Small intestine (tissue), 7 donors: Measurements from ENCODE around the gene EXPH5. TPM values are rescaled to one million over a fixed set of nuclear protein-coding genes. Genes with fewer than 3 reads are reported as not detected.

Source experiments
- DNase-seq, 2 donors: peaks; one replicate each; pipeline versions ENCODE4 v3.0.0 to v3.0.0-alpha.2; 2013
- FAIRE-seq: peaks from 2 replicates; lab custom pipeline; 2012; peaks lifted over from hg19 to GRCh38; lab: Jason Lieb, UNC
- H3K27ac ChIP-seq, 3 donors: one replicate each; pipeline ENCODE4 v1.5.1; 2013; ENCODE audit warnings: low read length in 2 of 3, mild to moderate bottlenecking in 2 of 3, control low read depth in 1 of 3, inconsistent platforms in 1 of 3, low read depth in 1 of 3, moderate library complexity in 1 of 3
- H3K27me3 ChIP-seq, 3 donors: one replicate each; pipeline ENCODE4 v1.6.1; 2013; ENCODE audit warnings: low read length in 3 of 3, inconsistent platforms in 1 of 3; ENCODE audit not compliant: control insufficient read depth in 3 of 3, insufficient read depth in 3 of 3
- H3K36me3 ChIP-seq, 3 donors: one replicate each; pipeline ENCODE4 v1.6.1; 2013; ENCODE audit warnings: low read length in 3 of 3, inconsistent platforms in 1 of 3, low read depth in 1 of 3, mild to moderate bottlenecking in 1 of 3, moderate library complexity in 1 of 3; ENCODE audit not compliant: control insufficient read depth in 3 of 3, insufficient read depth in 2 of 3
- H3K4me1 ChIP-seq, 3 donors: one replicate each; pipeline ENCODE4 v1.6.1; 2013; ENCODE audit warnings: low read length in 2 of 3, inconsistent platforms in 1 of 3, low read depth in 1 of 3, mild to moderate bottlenecking in 1 of 3, moderate library complexity in 1 of 3; ENCODE audit not compliant: control insufficient read depth in 3 of 3, insufficient read depth in 2 of 3
- H3K4me3 ChIP-seq, 3 donors: one replicate each; pipeline ENCODE4 v1.5.1; 2013; ENCODE audit warnings: low read length in 3 of 3, control low read depth in 1 of 3, inconsistent platforms in 1 of 3, low read depth in 1 of 3, mild to moderate bottlenecking in 1 of 3, moderate library complexity in 1 of 3
- H3K9me3 ChIP-seq, 2 donors: one replicate each; pipeline ENCODE4 v1.6.1; 2013; ENCODE audit warnings: low read depth in 1 of 2, low read length in 1 of 2; ENCODE audit not compliant: control insufficient read depth in 2 of 2, insufficient read depth in 1 of 2
- WGBS, 3 donors: extraction: QIAGEN DNeasy Blood & Tissue Kit; methylation state at CpG; one replicate each; pipeline ENCODE4 v1.1.7; 2013; 5-methylcytosine and 5-hydroxymethylcytosine counted together
- polyA plus RNA-seq, 4 donors: library from polyadenylated mRNA; stranded (reverse) in 3 of 4; unstranded in 1 of 4; fragments of 200-250 nt in 3 of 4; fragments of 120-200 nt in 1 of 4; gene quantifications; one replicate each; pipeline versions ENCODE4 v1.2.1 to v1.2.3, GENCODE V29; 2013
- donor health status: healthy with polysubstance abuse.
- donor health status: control.
- donor health status: control.
- donor health status: Bipolar disorder and iron deficiency.
- donor health status: healthy.

Gene EXPH5
- polyA plus RNA-seq, 4 donors: 0.22 to 1.8 (median 0.60) TPM

GRCh38 chr11:108535384-108535955, 58.1 kb downstream of the EXPH5 start:
- H3K27ac ChIP-seq: no peak overlapping the region
- FAIRE-seq: no peak
- H3K9me3 ChIP-seq: no peaks in the 10 kb centered on the region
- H3K4me1 ChIP-seq: no peaks in the 10 kb centered on the region
- no peak for DNase-seq
- no peaks in the 10 kb centered on the region for H3K27me3 ChIP-seq
- 78 to 80% (median 78%) methylated on average over 6 of the region's 6 CpGs for WGBS, 3 donors
- H3K4me3 ChIP-seq: no peak overlapping the region
- H3K36me3 ChIP-seq: no peaks in the 10 kb centered on the region

DNA sequence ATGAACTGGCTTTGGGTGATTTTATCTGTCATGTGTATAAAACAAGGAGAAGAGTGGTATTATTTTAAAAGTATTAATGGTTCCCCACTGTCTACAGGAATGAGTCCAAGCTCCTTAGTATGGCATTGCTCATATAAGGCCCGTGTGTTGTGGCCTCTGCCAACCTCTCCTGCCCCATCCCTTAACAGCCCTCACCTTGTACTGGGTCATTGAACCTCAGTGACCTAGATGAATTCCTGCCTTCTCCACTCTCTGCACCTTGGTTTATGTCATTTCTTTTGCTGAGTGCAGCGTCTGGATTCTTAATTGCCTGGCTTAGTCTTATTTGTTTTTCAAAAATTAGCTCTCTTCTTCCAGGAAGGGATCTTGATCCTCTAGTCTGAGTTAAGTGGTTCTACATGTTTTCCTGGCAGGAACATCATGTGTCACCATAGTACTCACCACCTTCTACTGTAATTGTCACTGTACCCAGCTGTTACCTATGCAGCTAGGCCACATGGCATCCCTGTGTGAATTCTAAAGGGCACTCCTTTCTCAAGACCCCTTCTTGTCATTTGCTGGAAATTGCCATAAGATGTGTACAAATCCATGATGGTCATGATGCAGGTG, 59.2 kb downstream of the EXPH5 start:
- 74 to 85% (median 79%) methylated on average over 2 of the region's 2 CpGs for WGBS, 3 donors
- peak in 1 of 2 donors; percentile 28 for DNase-seq
- H3K36me3 ChIP-seq: peaks cover 0 to under 1% (median 0%) of the 10 kb centered on the region in 3 donors
- H3K27me3 ChIP-seq: no peaks in the 10 kb centered on the region
- H3K9me3 ChIP-seq: no peaks in the 10 kb centered on the region
- no peak overlapping the region for H3K27ac ChIP-seq
- H3K4me3 ChIP-seq: no peak overlapping the region
- H3K4me1 ChIP-seq: no peaks in the 10 kb centered on the region
- FAIRE-seq: no peak

DNA sequence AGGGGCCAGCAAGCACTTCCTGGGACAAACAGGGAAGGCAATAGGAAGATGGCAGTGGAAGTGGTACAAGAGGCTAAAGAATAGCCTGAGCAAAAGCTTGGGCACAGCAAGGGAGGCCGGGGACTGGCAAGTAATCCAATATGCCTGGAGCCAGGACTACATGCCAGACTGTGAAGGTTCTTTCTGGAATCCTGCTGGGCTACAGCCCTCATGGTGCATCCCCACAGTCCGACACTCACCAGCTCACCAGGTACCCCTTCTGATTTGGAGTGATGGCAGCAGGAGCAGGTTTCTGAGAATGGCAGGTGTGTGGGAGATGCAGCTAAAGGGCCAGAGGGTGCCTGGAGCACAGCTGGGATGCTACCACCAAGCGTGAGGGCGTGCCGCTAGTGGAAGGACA, 63.1 kb downstream of the EXPH5 start:
- H3K9me3 ChIP-seq: no peaks in the 10 kb centered on the region
- H3K27me3 ChIP-seq: no peaks in the 10 kb centered on the region
- DNase-seq: no peak
- H3K4me1 ChIP-seq: no peaks in the 10 kb centered on the region
- H3K36me3 ChIP-seq: peaks cover 0 to 4% (median 0%) of the 10 kb centered on the region in 3 donors
- no peak overlapping the region for H3K27ac ChIP-seq
- 94 to 95% (median 94%) methylated on average over 5 of the region's 5 CpGs for WGBS, 3 donors
- no peak for FAIRE-seq
- H3K4me3 ChIP-seq: no peak overlapping the region

GRCh38 chr11:108527382-108527781, 66.2 kb downstream of the EXPH5 start:
- FAIRE-seq (no peak), DNase-seq (no peak)
- WGBS, 3 donors: 78 to 92% (median 88%) methylated on average over 6 of the region's 6 CpGs
- Histone ChIP-seq H3K27ac (no peak overlapping the region), H3K9me3 (peaks cover 0 to 3% of the 10 kb centered on the region in 2 donors), H3K27me3 (no peaks in the 10 kb centered on the region), H3K36me3 (peaks cover 0 to 4% (median 0%) of the 10 kb centered on the region in 3 donors), H3K4me1 (no peaks in the 10 kb centered on the region), H3K4me3 (no peak overlapping the region)

DNA sequence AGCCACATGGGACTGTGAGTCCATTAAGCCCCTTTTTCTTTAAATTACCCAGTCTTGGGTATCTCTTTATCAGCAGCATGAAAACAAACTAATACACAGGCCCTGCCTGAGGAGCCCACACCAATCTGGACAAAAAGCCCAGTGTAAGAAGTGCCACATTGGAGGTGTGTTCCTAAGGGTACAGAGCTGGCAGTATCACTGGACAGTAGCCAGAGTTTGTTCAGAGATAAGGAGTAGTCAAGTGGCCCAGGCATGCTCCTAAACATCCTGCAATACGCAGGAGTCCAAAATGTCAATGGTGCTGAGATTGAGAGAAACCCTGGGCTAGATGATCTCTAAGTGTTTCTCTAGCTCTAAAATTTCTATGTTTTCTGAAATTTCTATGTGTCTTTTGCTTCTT, 68.4 kb downstream of the EXPH5 start:
- Histone ChIP-seq H3K27me3 (no peaks in the 10 kb centered on the region), H3K9me3 (peaks cover 0 to 3% of the 10 kb centered on the region in 2 donors), H3K4me3 (no peak overlapping the region), H3K27ac (no peak overlapping the region), H3K4me1 (no peaks in the 10 kb centered on the region), H3K36me3 (peaks cover 0 to 4% (median 0%) of the 10 kb centered on the region in 3 donors)
- FAIRE-seq (no peak), DNase-seq (no peak)
- WGBS, 3 donors: 87 to 100% (median 90%) methylated on average over 1 of the region's 1 CpG

DNA sequence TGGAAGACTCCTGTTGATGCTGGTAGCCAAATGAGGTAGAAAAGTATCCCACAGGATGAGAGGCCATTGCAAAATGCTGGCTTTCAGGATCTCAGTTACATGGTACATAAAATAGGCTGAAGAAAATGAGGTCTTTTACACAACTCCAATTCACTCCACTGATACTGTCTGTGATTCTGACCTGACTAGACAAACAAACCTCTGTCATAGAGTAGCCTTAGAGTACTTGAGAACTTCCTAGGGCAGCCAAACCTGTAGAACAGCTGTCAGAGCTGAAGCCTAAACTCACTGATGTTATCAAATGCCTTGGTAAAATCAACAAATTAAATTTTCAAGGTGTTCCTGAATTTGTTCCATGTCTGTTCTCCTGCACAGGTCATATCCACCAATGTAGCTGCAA, 69.1 kb downstream of the EXPH5 start:
- Histone ChIP-seq H3K27ac (no peak overlapping the region), H3K36me3 (peaks cover 0 to 4% (median 0%) of the 10 kb centered on the region in 3 donors), H3K4me3 (no peak overlapping the region), H3K27me3 (no peaks in the 10 kb centered on the region), H3K9me3 (peaks cover 0 to 3% of the 10 kb centered on the region in 2 donors), H3K4me1 (no peaks in the 10 kb centered on the region)
- no peak for DNase-seq
- no peak for FAIRE-seq

DNA sequence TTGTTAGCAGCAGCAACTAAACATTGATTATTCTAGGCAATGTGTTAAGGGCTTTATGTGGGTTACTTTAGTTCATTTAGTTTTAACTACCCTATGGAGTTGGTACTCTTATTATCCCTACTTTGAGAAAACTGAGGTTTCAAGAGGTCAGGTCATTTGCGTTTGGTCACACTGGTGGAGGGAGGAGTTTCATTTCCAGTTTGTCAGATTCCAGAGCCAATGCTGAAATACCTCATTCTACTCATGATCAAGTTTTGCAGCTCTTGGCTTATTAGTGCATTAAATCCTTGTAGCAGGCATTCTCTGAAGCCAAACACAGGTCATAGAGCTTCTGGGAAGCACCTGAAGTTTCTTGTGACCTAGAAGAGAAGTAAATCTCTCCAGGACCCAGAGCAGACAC, 71.2 kb downstream of the EXPH5 start:
- no peaks in the 10 kb centered on the region for H3K4me1 ChIP-seq
- WGBS, 3 donors: 50 to 86% (median 83%) methylated on average over 1 of the region's 1 CpG
- no peak for DNase-seq
- no peaks in the 10 kb centered on the region for H3K27me3 ChIP-seq
- H3K36me3 ChIP-seq: peaks cover 0 to under 1% (median 0%) of the 10 kb centered on the region in 3 donors
- H3K4me3 ChIP-seq: no peak overlapping the region
- peaks cover 0 to 3% of the 10 kb centered on the region in 2 donors for H3K9me3 ChIP-seq
- FAIRE-seq: no peak
- H3K27ac ChIP-seq: no peak overlapping the region

- H3K4me3 ChIP-seq: no peak overlapping the region
- H3K27me3 ChIP-seq: no peaks in the 10 kb centered on the region
- H3K36me3 ChIP-seq: peaks cover 0 to 5% (median 2%) of the 10 kb centered on the region in 3 donors
- no peak overlapping the region for H3K27ac ChIP-seq
- no peak for FAIRE-seq
- no peaks in the 10 kb centered on the region for H3K4me1 ChIP-seq
- 76 to 83% (median 79%) methylated on average over 10 of the region's 10 CpGs for WGBS, 3 donors
- no peak for DNase-seq
- no peaks in the 10 kb centered on the region for H3K9me3 ChIP-seq
Measured at GRCh38 chr11:108518581-108518980, 75.0 kb downstream of the EXPH5 start.
